Measurements from ENCODE around the gene CDH13. TPM values are rescaled to one million over a fixed set of nuclear protein-coding genes. Genes with fewer than 3 reads are reported as not detected.

CDH13 gene
- total and polyA plus RNA-seq, 9 of the 15 experiments (the other 6 are each of a cell fraction or from before 2014, with no cell fraction given), result 0.03 TPM; not detected in 8

- H3K4me1 ChIP-seq (replicated peaks in 1 of 2; ENCODE audit: control insufficient read depth in 2 of 2, insufficient read depth in 2 of 2, low read length in 2 of 2), result no peaks in the 10 kb centered on the region
- no peak overlapping the region for H2AFZ ChIP-seq (ENCODE audit: low read depth, low read length)
- POLR2A ChIA-PET, result no interaction called here
- no peak overlapping the region for H3K27ac ChIP-seq (ENCODE audit: extremely low read depth, low read depth, low read length)
- WGBS (ENCODE audit: insufficient coverage, low coverage, missing lambda C conversion rate), result 0% methylated on average over 1 of the region's 1 CpG
- DNase-seq (ENCODE audit: extremely low read depth in 1 of 4, low spot score in 3 of 4) (no peak), FAIRE-seq (no peak), ATAC-seq (no peak)
- intact Hi-C loops (cut with micrococcal nuclease), result no loop called here
- no peaks in the 10 kb centered on the region for H3K36me3 ChIP-seq (ENCODE audit: control insufficient read depth, insufficient read depth, low read length)
- no peaks in the 10 kb centered on the region for H4K20me1 ChIP-seq (replicated peaks; ENCODE audit: control insufficient read depth, insufficient read depth, low read length)
- CTCF ChIA-PET (ENCODE audit: low intra/inter-chr PET ratio), result no interaction called here
- no peaks in the 10 kb centered on the region; the same call in 1 of the 2 replicates for H3K9me3 ChIP-seq (replicated peaks; ENCODE audit: control insufficient read depth, insufficient read depth, low read depth, low read length)
- TF ChIP-seq MCM5 (IDR thresholded peaks at IDR 0.05; ENCODE audit: low read depth) (no peak), LARP7 (IDR thresholded peaks at IDR 0.05) (no peak), CEBPZ (IDR thresholded peaks at IDR 0.05; ENCODE audit: borderline replicate concordance, low read depth, low read length) (no peak), HSF4 (CRISPR knock-in tag; IDR thresholded peaks at IDR 0.05; ENCODE audit: borderline replicate concordance) (no peak), PTRF (tag; IDR thresholded peaks at IDR 0.05) (no peak), ZNF655 (CRISPR knock-in tag; IDR thresholded peaks at IDR 0.05) (no peak), THRAP3 (IDR thresholded peaks at IDR 0.05; ENCODE audit: borderline replicate concordance) (no peak), CBFA2T3 (IDR thresholded peaks at IDR 0.05) (no peak)
- in situ Hi-C loops (cut with MboI), result no loop called here
- BruUV-seq (replicated peaks), result no TSS peak
- H3K79me2 ChIP-seq (ENCODE audit: control insufficient read depth, insufficient read depth, low read length), result no peaks in the 10 kb centered on the region
- H3K9ac ChIP-seq (ENCODE audit: insufficient read depth in 1 of 2, low read depth in 2 of 2, low read length in 2 of 2), result no peak overlapping the region
- H3K4me3 ChIP-seq, result no peak overlapping the region
- H3K9me1 ChIP-seq (ENCODE audit: control insufficient read depth, insufficient read depth, low read length), result no peaks in the 10 kb centered on the region
- H3K27me3 ChIP-seq (ENCODE audit: control insufficient read depth in 2 of 2, insufficient read depth in 2 of 2, low read length in 2 of 2), result no peaks in the 10 kb centered on the region
- no peak overlapping the region for H3K4me2 ChIP-seq (ENCODE audit: insufficient read depth, low read length)
Measured at GRCh38 chr16:82805866-82806265, 179.1 kb downstream of the CDH13 start.

Data from K562 (cell line).